SJCRH30 (cell line): ENCODE measurements around the gene UTP3. TPM values are rescaled to one million over a fixed set of nuclear protein-coding genes. Genes with fewer than 3 reads are reported as not detected.
"Not testable (repeated sequence)": the region's sequence is repeated elsewhere in the genome, so short reads cannot be mapped to it uniquely, and the experiment has no call there.

Experiments used
- DNase-seq, 2 experiments: peaks; one replicate each; pipeline ENCODE4 v3.0.0-alpha.2; 2015 to 2020
- H3K27ac ChIP-seq: fragments of 250-450 bp; sonication (Bioruptor Pico); 2 replicates; pipeline ENCODE4 v1.5.1; 2020; ENCODE audit warnings: mild to moderate bottlenecking, moderate library complexity
- H3K27me3 ChIP-seq: fragments of 250-450 bp; sonication (Bioruptor Pico); 2 replicates; pipeline ENCODE4 v1.5.1; 2020; ENCODE audit warnings: mild to moderate bottlenecking, moderate library complexity
- H3K36me3 ChIP-seq: fragments of 250-450 bp; sonication (Bioruptor Pico); 2 replicates; pipeline ENCODE4 v1.5.1; 2020; ENCODE audit warnings: mild to moderate bottlenecking, moderate library complexity
- H3K4me1 ChIP-seq: fragments of 250-450 bp; sonication (Bioruptor Pico); 2 replicates; pipeline ENCODE4 v1.5.1; 2020; ENCODE audit warnings: mild to moderate bottlenecking, moderate library complexity
- H3K4me3 ChIP-seq: fragments of 250-450 bp; sonication (Bioruptor Pico); 2 replicates; pipeline ENCODE4 v1.5.1; 2020; ENCODE audit warnings: mild to moderate bottlenecking, moderate library complexity
- H3K9me3 ChIP-seq: fragments of 250-450 bp; sonication (Bioruptor Pico); replicated peaks from 2 replicates; pipeline ENCODE4 v1.5.1; 2020; ENCODE audit warnings: mild to moderate bottlenecking, moderate library complexity
- total RNA-seq: library from RNA; depleted of rRNA; stranded (reverse); fragments of >200 nt; shearing (Covaris generic); gene quantifications from 2 replicates; pipeline ENCODE4 v1.2.3, GENCODE V29; 2014; rRNA removed

Gene UTP3
- total RNA-seq: 30.9 and 31.0 TPM in 2 replicates

- peak; percentile 95 to 99 for DNase-seq
- peaks cover 7% of the 10 kb centered on the region for H3K4me1 ChIP-seq
- no peaks in the 10 kb centered on the region for H3K9me3 ChIP-seq
- peaks cover 21% of the 10 kb centered on the region for H3K36me3 ChIP-seq
- no peaks in the 10 kb centered on the region; the same call in 1 of the 2 replicates for H3K27me3 ChIP-seq
- peak within 1 kb of the TSS; percentile 93 for H3K4me3 ChIP-seq
- H3K27ac ChIP-seq: peak within 1 kb of the TSS; percentile 68
Measured at GRCh38 chr4:70687821-70688794, at the start of gene UTP3. TSS of gene UTP3 (plus strand) at chr4:70688532. CDS start at chr4:70688678, 146 bp downstream.

GRCh38 chr4:70640192-70640591 is 48.1 kb upstream of the UTP3 start:
- DNase-seq: no peak
- no peaks in the 10 kb centered on the region for H3K9me3 ChIP-seq
- H3K4me1 ChIP-seq: no peaks in the 10 kb centered on the region
- no peaks in the 10 kb centered on the region for H3K36me3 ChIP-seq
- H3K27me3 ChIP-seq: no peaks in the 10 kb centered on the region
- H3K4me3 ChIP-seq: no peak overlapping the region
- H3K27ac ChIP-seq: no peak overlapping the region

- not testable (repeated sequence) for H3K9me3 ChIP-seq, H3K36me3 ChIP-seq, H3K4me1 ChIP-seq, H3K27me3 ChIP-seq, DNase-seq, H3K27ac ChIP-seq, H3K4me3 ChIP-seq
Measured at GRCh38 chr4:70650741-70651140, 37.6 kb upstream of the UTP3 start.

GRCh38 chr4:70651864-70652506 is 36.3 kb upstream of the UTP3 start:
- Histone ChIP-seq H3K27ac (no peak overlapping the region), H3K36me3 (no peaks in the 10 kb centered on the region), H3K9me3 (no peaks in the 10 kb centered on the region), H3K4me3 (no peak overlapping the region), H3K27me3 (no peaks in the 10 kb centered on the region; the same call in 1 of the 2 replicates), H3K4me1 (no peaks in the 10 kb centered on the region)
- DNase-seq: peak in 1 of 2 experiments; percentile 51

GRCh38 chr4:70654605-70655011 is 33.7 kb upstream of the UTP3 start:
- H3K27me3 ChIP-seq: no peaks in the 10 kb centered on the region; the same call in 1 of the 2 replicates
- DNase-seq: no peak
- no peak overlapping the region for H3K27ac ChIP-seq
- no peaks in the 10 kb centered on the region for H3K9me3 ChIP-seq
- H3K4me3 ChIP-seq: no peak overlapping the region
- H3K4me1 ChIP-seq: no peaks in the 10 kb centered on the region
- no peaks in the 10 kb centered on the region for H3K36me3 ChIP-seq

GRCh38 chr4:70657326-70657725 is 31.0 kb upstream of the UTP3 start:
- Histone ChIP-seq H3K4me3 (no peak overlapping the region), H3K27me3 (no peaks in the 10 kb centered on the region; the same call in 1 of the 2 replicates), H3K36me3 (no peaks in the 10 kb centered on the region), H3K27ac (no peak overlapping the region), H3K4me1 (no peaks in the 10 kb centered on the region), H3K9me3 (no peaks in the 10 kb centered on the region)
- DNase-seq: no peak

GRCh38 chr4:70658418-70658817 is 29.9 kb upstream of the UTP3 start:
- Histone ChIP-seq H3K4me1 (no peaks in the 10 kb centered on the region), H3K9me3 (no peaks in the 10 kb centered on the region), H3K4me3 (no peak overlapping the region), H3K27ac (no peak overlapping the region), H3K36me3 (no peaks in the 10 kb centered on the region), H3K27me3 (no peaks in the 10 kb centered on the region; the same call in 1 of the 2 replicates)
- DNase-seq: no peak

- no peak overlapping the region for H3K27ac ChIP-seq
- no peaks in the 10 kb centered on the region for H3K4me1 ChIP-seq
- H3K4me3 ChIP-seq: no peak overlapping the region
- H3K36me3 ChIP-seq: no peaks in the 10 kb centered on the region
- H3K27me3 ChIP-seq: no peaks in the 10 kb centered on the region; the same call in 1 of the 2 replicates
- no peak for DNase-seq
- H3K9me3 ChIP-seq: no peaks in the 10 kb centered on the region
Measured at GRCh38 chr4:70660106-70660505, 28.2 kb upstream of the UTP3 start.

- not testable (repeated sequence) for DNase-seq, H3K4me1 ChIP-seq, H3K36me3 ChIP-seq, H3K27ac ChIP-seq, H3K9me3 ChIP-seq, H3K4me3 ChIP-seq, H3K27me3 ChIP-seq
Measured at GRCh38 chr4:70661309-70661922, 26.9 kb upstream of the UTP3 start.

GRCh38 chr4:70666369-70666768 is 22.0 kb upstream of the UTP3 start, which contains the start of gene JCHAIN:
TSS of gene JCHAIN (minus strand) at chr4:70666508. CDS start at chr4:70666490, 18 bp downstream.
- H3K27ac ChIP-seq: no peak within 1 kb of the TSS

GRCh38 chr4:70667740-70668535 is 20.4 kb upstream of the UTP3 start:
- no peaks in the 10 kb centered on the region for H3K4me1 ChIP-seq
- no peak overlapping the region for H3K27ac ChIP-seq
- no peaks in the 10 kb centered on the region for H3K9me3 ChIP-seq
- H3K4me3 ChIP-seq: no peak overlapping the region
- no peaks in the 10 kb centered on the region for H3K36me3 ChIP-seq
- H3K27me3 ChIP-seq: peaks cover 7% of the 10 kb centered on the region; the same call in 1 of the 2 replicates
- DNase-seq: no peak

More at GRCh38 chr4:70666369-70666768, 22.0 kb upstream of the UTP3 start, which contains the start of gene JCHAIN:
- no peaks in the 10 kb centered on the region for H3K4me1 ChIP-seq
- H3K9me3 ChIP-seq: no peaks in the 10 kb centered on the region
- H3K4me3 ChIP-seq: no peak within 1 kb of the TSS
- no peaks in the 10 kb centered on the region for H3K27me3 ChIP-seq
- no peak for DNase-seq
- H3K36me3 ChIP-seq: no peaks in the 10 kb centered on the region

- DNase-seq: no peak
- no peaks in the 10 kb centered on the region for H3K4me1 ChIP-seq
- H3K27me3 ChIP-seq: peaks cover 12% of the 10 kb centered on the region
- H3K36me3 ChIP-seq: no peaks in the 10 kb centered on the region
- no peaks in the 10 kb centered on the region for H3K9me3 ChIP-seq
- H3K27ac ChIP-seq: no peak overlapping the region
- H3K4me3 ChIP-seq: no peak overlapping the region
Measured at GRCh38 chr4:70670332-70671014, 17.9 kb upstream of the UTP3 start.

- no peak for DNase-seq
- no peaks in the 10 kb centered on the region for H3K9me3 ChIP-seq
- no peak overlapping the region for H3K27ac ChIP-seq
- H3K4me1 ChIP-seq: no peaks in the 10 kb centered on the region
- H3K27me3 ChIP-seq: peaks cover 12% of the 10 kb centered on the region
- H3K4me3 ChIP-seq: no peak overlapping the region
- H3K36me3 ChIP-seq: no peaks in the 10 kb centered on the region
Measured at GRCh38 chr4:70671091-70671490, 17.2 kb upstream of the UTP3 start.
